Measurements from ENCODE around the gene AVEN.
A peak's percentile ranks its signal among the peaks of the same experiment; 100 is the strongest.
"Not testable (repeated sequence)": the region's sequence is repeated elsewhere in the genome, so short reads cannot be mapped to it uniquely, and the experiment has no call there.

The AVEN gene

GRCh38 chr15:34043391-34043790 is 4.4 kb upstream of the AVEN start:
- no peak for DNase-seq

- no peak for DNase-seq
Measured at GRCh38 chr15:34039790-34040113, 748 bp upstream of the AVEN start.

GRCh38 chr15:34038023-34038870 is 757 bp downstream of the AVEN start:
- DNase-seq = peak in 55 of 56 donors; percentile 27 to 86 (median 76)

- DNase-seq = no peak
Measured at GRCh38 chr15:34031987-34032760, 6.8 kb downstream of the AVEN start.

DNA sequence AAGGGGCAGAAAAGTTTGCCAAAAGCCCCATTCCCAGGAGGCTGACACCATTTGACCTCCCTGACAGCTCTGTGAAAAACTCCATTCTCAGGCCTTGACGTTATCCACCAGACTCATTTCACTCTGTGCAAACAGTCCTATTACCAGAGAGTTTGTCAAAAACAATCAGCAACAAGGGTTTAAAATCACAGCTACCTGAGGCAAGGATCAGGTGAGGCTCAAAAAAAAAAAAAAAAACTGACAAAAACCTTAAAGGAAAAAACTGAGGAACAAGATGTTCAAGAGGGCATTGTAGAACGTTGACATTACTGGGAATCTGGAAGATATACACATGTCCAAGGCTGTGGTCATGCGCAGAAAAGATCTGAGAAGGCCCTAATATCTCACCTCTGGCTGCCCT is 11.4 kb downstream of the AVEN start:
- no peak for DNase-seq

DNA sequence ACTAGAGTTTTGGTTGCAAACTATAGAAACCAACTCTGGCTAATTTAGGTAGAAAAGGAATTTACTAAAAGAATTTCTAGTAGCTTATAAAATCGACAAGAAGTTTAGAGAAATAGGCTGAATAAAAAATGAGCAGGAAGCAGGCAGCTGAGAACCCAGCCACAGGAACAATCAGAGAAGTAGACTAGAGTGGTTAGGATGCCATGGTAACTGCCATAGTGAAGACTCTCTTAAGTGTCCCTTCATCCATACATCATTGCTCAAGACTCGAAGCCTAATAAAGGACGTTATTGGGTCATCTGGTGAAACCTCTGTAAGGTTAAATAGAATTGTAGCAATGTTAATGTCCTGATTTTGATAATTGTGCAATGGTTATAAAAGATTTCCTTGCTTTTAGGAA is 13.8 kb downstream of the AVEN start:
- DNase-seq = no peak

DNA sequence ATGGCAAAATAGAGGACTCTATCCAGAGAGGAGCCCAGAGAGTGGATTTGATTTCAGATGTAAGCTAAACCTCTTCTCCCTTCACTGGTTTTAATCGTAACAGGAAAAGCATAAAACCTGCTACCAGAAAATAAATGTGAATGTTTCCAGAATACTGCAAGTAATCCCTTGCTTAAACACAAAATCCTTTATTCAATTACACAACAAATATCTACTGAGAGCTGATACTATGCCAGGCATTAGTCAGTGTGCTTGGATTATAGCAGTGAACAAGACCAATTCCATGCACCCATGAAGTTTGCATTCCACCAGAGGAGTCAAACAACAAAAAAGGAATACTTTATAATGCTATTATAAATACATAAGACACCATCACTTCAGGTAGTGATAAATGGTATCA is 15.1 kb downstream of the AVEN start:
- DNase-seq = no peak

DNA sequence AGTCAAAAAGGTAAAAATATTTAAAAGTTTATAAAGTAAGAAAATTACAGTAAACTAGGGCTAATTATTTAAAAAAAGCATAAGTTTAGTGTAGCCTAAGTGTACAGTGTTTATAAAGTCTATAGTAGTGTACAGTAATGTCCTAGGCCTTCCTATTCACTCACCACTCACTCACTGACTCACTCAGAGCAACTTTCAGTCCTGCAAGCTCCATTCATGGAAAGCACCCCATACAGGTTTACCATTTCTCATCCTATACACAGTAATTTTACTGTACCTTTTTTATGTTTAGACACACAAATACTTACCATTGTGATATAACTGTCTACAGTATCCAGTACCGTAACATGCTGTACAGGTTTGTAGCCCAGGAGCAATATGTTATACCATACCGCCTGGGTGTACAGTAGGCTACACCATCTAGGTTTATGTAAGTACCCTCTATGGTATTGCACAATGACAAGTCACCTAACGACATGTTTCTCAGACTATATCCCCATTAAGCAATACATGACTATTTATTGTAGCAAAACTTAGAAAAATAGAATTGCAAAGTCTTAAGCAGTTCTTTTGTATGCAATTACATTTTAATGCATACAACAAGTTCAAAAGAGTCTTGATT is 19.5 kb downstream of the AVEN start:
- DNase-seq = no peak

GRCh38 chr15:34018738-34019137 is 20.3 kb downstream of the AVEN start:
- DNase-seq = not testable (repeated sequence)

- no peak for DNase-seq
Measured at GRCh38 chr15:34018021-34018645, 20.9 kb downstream of the AVEN start.

DNA sequence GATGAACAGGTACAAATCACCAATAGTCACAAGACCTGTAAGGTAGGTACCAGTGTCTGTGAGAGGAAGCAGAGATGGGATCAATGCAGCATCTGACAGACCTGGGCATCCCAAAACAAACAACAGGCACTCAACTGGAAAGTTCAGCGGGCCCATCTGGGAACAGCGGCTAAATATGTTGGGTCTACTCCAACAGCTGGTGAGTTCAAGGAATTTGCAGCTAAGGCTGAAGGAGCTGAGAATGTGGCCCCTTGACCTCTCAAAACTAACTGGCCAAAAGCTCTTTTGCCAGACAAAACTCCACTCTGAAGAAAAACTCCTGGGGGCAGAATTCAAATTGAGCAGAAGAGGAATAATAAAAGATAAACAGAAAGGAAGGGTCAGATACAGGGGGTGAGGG is 24.4 kb downstream of the AVEN start:
- no peak for DNase-seq

DNA sequence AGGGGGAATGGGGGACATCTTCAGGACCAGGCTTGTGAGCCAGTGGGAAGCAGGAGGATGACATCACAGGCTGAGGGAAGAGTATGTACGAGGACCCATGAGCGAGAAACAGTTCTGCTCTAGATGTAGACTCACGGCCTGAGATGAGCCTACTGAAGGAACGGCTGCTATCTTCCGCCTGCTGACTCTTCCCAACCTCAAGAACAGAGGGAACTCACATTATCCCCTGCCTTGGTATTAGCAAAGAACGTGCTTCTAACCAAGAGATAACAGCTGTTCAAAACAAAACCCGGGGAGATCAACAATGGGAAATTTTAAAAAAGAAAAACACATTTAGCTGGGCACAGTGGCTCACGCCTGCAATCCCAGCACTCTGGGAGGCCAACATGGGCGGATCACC is 25.3 kb downstream of the AVEN start:
- no peak for DNase-seq

- no peak for DNase-seq
Measured at GRCh38 chr15:34012461-34013028, 26.5 kb downstream of the AVEN start.

DNA sequence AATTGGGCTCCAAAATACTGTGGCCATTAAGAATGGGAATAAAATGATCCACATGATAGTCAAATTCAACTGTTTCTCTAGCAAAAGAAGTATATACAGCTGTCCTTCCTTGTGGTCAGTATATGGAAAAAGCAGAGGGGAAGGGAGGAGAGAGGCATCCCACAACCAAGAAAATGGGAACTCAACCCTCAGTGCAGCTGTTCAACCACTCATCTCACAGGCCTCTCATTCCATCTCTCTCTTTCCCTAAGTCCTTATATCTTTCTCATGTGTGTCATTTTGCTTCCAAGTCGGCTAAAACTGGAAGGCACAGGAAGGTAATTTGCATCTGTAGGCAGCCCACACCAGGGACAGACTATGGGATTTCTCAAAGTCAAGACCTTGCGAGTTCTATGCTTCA is 27.5 kb downstream of the AVEN start:
- no peak for DNase-seq

DNA sequence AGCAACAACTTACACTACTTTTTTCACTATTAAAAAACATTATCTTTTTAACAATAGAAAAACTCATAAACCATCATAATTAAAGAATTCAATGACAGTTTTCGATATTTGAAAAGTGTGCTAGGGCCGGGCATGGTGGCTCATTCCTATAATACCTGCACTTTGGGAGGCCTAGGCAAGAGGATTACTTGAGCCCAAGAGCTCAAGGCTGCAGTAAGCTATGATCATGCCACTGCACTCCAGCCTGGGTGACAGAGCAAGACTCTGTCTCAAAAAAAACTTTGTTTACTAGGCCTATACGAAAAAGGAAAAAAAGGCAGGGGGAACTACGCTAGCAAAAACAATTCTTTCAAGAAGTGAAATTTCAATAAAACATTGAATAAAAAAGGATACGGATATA is 28.1 kb downstream of the AVEN start:
- DNase-seq = no peak

DNA sequence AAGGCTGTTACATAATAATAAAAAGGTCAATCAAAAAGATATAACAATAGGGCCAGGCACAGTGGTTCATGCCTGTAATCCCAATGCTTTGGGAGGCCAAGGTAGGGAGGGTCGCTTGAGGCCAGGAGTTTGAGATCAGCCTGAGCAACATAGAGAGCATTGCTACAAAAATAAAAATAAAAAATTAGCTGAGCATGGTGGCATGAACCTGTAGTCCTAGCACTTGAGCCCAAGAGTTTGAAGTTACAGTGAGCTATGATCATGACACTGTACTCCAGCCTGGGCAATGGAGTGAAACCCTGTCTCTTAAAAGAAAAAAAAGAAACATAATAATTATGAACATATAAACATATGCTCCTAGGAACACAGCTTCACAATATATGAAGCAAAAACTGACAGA is 29.3 kb downstream of the AVEN start:
- DNase-seq = no peak

GRCh38 chr15:34006381-34006780 is 32.6 kb downstream of the AVEN start:
- DNase-seq = no peak

DNA sequence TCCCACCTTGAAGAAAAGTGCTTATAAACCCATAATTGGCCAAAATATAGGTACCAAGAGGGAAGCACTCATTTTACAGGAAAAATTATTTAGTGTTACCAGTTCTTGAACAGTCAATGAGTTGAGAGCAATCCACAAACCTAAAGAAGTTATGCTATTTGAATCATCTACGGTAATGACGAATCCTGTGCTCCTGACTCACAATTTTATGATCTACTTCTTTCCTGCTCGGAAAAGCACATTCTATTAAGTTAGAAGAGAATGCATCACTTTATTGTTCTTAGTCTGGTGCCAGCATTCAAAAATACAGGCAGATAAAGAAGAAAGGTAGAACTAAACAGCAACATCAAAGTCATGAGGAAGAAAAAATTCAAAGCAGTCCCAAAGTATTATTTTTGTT is 37.5 kb downstream of the AVEN start:
- DNase-seq = no peak

- DNase-seq = not testable (repeated sequence)
Measured at GRCh38 chr15:33995666-33996065, 43.3 kb downstream of the AVEN start.

DNA sequence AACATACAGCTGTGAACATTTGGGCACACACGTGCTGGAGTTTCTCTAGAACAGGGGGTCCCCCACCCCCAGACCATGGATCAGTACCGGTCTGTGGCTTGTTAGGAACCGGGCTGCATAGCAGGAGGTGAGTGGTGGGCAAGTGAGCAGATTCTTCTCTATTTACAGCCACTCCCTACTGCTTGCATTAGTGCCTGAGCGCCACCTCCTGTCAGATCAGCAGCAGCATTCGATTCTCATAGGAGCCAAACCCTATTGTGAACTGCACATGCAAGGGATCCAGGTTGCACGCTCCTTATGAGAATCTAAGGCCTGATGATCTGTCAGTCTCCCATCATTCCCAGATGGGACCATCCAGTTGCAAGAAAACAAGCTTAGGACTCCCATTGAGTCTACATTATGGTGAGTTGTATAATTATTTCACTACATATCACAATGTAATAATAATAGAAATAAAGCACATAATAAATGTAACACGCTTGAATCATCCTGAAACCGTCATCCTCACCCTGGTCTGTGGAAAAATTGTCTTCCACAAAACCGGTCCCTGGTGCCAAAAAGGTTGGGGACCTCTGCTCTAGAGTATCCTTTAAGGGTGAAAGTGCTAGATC is 44.9 kb downstream of the AVEN start:
- peak in 11 of 56 donors; percentile 0 to 32 (median 14) for DNase-seq

- DNase-seq = no peak
Measured at GRCh38 chr15:33988384-33988783, 50.6 kb downstream of the AVEN start.

All from nucleus accumbens (tissue), 56 donors.